HG03571 (cell line): ENCODE results near the gene UQCRHL.

Experiments
- ATAC-seq: cut with Tn5 transposase; IDR thresholded peaks from one replicate; pipeline ENCODE4 v1.9.1; 2021; ENCODE audit not compliant: unreplicated experiment

The UQCRHL gene

DNA sequence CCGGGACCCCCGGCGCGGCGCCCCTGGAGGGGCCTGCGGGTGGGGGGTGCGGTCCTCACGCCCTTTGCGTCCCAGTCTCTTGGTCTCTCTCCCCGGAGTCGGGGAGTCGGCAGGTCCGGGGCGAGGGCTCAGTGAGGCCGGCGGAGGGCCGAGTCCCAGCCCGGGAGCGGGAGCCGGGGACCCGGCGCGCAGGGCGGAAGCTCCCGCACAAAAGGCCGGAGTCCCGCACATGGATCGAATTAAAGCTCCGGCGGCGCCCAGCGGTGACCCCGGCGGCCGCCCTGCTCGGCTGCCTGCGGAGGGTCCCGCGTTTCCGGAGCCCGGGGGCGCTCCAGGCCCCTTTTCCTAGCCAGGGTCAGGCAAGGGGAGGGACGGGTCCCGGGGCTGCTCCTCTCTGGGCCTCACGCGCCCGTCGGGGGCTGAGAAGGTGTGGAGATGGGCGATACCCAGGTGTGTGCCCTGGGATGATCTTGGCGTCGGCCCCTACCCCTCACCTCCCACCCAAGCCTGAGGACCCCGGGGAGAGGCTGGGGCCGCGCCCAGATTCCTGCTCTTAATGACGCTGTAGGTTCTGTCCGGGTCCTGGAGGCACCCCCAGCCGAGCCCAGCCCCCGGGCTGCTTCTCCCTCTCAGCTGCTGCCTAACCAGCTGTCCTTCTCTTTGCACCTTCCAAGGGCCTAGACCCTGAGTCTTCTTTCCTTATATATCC lies 48.3 kb downstream of the UQCRHL start:
- no peak for ATAC-seq

- no peak for ATAC-seq
Observed at GRCh38 chr1:15758343-15758931, 49.0 kb downstream of the UQCRHL start, which contains the start of gene FBLIM1. Gene FBLIM1 (plus strand): TSS chr1:15758795. CDS start chr1:15764984, 6,189 bp downstream.

DNA sequence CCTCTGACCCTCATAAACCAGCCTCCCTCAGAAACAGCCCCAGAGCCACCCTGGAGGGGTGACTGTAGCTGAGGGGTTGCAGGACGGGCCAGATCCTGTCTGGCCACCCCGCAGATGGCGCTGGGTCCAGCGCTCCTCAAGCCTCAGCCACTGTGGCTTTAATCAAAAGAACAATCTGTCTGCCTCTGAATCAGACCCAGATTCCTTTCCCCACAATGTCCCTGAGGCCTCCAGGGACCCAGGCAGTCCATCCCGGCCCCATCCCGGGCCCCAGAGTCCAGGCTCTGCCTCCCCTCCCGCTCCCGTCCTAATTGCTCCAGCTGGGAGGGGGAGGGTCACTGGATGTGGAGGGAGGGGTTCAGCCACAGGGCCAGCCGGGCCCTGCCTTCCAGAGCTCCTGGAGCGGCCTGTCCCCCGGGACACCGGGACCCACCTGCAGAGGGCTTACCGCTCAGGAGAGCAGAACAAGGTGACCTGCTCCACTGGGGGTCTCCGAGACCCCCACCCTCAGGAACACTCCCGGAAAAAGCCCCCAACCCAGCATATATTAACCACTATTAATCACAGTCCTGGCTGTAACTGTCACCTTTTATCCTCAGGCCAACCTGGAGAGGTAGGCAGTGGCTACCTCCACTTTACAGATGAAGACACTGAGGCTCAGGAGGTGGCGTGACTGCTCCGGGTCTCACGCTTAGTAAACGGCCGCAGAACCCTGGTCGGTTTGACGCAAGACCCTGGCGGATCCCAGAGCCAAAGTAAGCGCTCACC lies 49.7 kb downstream of the UQCRHL start:
- ATAC-seq = no peak
